Measurements from ENCODE around the gene SETD3. TPM values are rescaled to one million over a fixed set of nuclear protein-coding genes. Genes with fewer than 3 reads are reported as not detected.

SETD3 gene
- 27.8 TPM for polyA plus RNA-seq

GRCh38 chr14:99479906-99480869, at the start of gene SETD3:
Gene SETD3 (minus strand): TSS chr14:99480859. CDS start chr14:99465805, 15,054 bp downstream.
- H3K27me3 Mint-ChIP-seq: no peaks in the 10 kb centered on the region
- no peaks in the 10 kb centered on the region for H3K9me3 Mint-ChIP-seq
- peaks cover 2% of the 10 kb centered on the region for H3K36me3 Mint-ChIP-seq
- H3K4me3 Mint-ChIP-seq: peak within 1 kb of the TSS; percentile 96 to 100 (median 98)
- peaks cover 29 to 47% (median 46%) of the 10 kb centered on the region in 3 donors for H3K4me1 Mint-ChIP-seq
- peak within 1 kb of the TSS; percentile 96 to 98 (median 96) for H3K27ac Mint-ChIP-seq

DNA sequence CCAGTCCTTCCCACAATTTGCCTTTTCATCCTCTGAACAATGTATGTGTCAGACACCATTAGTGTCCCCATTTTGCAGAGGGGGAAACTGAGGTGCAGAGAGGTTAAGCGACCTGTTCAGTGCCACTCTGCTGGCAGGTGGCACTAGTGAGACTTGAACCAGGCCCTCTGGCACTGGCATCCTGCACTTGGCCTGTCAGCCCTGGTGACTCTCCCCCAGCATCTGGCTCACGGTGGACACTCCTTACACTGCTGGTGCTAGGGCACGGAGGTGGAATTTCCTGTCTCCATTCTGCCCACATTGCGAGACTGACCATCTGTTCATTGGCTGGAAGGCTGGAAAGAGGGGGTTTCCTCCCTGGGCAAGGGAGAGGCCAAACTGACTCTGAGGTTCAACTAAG, 49.2 kb upstream of the SETD3 start:
- Mint-ChIP-seq H3K4me1 (peaks cover 0 to 2% (median 0%) of the 10 kb centered on the region in 3 donors), H3K27me3 (no peaks in the 10 kb centered on the region), H3K9me3 (no peaks in the 10 kb centered on the region), H3K36me3 (peaks cover 2% of the 10 kb centered on the region), H3K4me3 (no peak overlapping the region), H3K27ac (no peak overlapping the region)

GRCh38 chr14:99527427-99528076, 46.9 kb upstream of the SETD3 start:
- Mint-ChIP-seq H3K27me3 (no peaks in the 10 kb centered on the region), H3K4me1 (peaks cover 0 to 2% (median 0%) of the 10 kb centered on the region in 3 donors), H3K36me3 (peaks cover 2% of the 10 kb centered on the region), H3K9me3 (no peaks in the 10 kb centered on the region), H3K27ac (no peak overlapping the region), H3K4me3 (no peak overlapping the region)

DNA sequence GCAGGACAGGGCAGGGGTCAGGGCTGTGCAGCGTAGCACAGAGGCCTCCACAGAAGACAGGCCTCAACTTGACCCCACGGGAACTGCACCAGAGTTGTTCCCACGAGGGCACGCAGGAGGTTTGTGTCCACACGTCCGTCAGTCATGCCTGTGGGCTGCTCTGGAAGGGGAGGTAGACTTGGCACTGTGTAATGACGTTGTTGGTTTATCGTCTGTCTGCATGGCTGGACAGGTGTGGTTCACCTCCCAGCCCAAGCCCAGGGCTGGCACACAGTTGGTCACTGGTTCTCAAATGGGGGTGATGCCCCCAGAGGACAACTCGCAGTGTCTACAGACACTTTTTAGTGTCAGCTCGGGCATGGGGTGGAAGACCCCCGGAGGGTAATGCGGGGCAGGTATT, 46.4 kb upstream of the SETD3 start:
- no peaks in the 10 kb centered on the region for H3K27me3 Mint-ChIP-seq
- H3K27ac Mint-ChIP-seq: no peak overlapping the region
- no peak overlapping the region for H3K4me3 Mint-ChIP-seq
- H3K4me1 Mint-ChIP-seq: peaks cover 0 to 2% (median 0%) of the 10 kb centered on the region in 3 donors
- peaks cover 2% of the 10 kb centered on the region for H3K36me3 Mint-ChIP-seq
- H3K9me3 Mint-ChIP-seq: no peaks in the 10 kb centered on the region

DNA sequence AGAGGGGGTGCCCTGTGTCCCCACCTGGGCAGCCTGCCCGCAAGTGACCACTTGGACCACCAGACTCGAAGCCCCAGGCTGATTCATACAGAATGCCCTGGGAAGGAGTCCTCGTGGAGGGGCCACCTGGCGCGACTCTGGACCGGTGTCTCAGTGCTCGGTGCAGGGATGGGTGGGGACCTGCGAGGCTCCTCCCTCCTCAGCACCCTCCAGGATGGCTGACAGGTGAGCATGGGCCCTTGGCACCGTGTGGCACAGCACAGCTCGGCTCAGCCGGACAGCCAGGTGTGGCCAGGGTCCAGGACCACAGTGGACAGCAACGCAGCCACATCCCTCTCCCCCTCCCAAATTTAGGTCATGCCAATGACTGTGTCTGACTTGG, 45.0 kb upstream of the SETD3 start:
- H3K9me3 Mint-ChIP-seq: no peaks in the 10 kb centered on the region
- H3K27ac Mint-ChIP-seq: no peak overlapping the region
- H3K4me1 Mint-ChIP-seq: peaks cover 0 to 2% (median 0%) of the 10 kb centered on the region in 3 donors
- H3K36me3 Mint-ChIP-seq: no peaks in the 10 kb centered on the region
- H3K27me3 Mint-ChIP-seq: no peaks in the 10 kb centered on the region
- H3K4me3 Mint-ChIP-seq: no peak overlapping the region

DNA sequence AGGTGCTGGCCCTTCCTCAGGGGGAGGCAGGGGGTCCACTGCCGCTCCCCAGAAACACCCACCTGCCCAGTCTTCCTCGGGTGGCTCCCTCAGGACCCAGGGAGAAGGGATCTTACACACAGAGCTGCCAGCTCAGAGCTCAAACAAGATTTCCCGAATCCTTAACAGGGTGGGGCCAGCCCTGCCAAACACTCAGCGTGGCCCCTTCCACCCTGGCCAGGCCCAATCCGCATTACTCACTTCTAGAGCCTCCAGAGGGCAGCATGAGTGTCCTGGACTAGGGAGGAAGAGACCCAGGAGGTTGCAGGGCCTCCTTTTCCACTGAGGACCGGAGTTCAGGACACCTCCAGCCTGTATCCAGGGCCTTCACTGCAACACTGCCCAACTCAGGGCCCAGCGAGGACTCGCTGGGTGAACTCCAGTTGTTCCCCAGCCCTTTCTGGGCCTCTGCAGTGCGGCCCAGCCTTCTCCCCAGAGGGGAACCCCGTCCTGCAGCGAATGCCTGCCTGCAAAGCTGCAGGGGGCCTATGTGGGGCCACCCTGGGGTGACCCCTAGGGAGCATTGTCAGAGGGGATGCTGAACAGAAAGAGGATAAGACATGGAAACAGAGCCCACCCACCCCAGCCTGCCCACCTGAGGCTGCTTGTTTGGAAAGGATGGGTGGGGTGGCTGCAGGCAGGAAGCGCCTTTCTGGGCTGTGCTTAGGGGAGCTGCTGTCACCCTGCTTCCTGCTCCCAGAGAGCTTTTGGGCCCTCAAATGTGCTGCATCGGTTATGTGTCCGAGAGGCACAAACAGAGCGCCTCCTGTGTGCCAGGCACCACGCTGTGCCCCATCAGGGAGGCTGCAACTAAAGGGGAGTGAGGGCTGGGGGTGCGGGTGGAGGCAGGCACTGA, 44.4 kb upstream of the SETD3 start:
- Mint-ChIP-seq H3K4me1 (peaks cover 0 to 2% (median 0%) of the 10 kb centered on the region in 3 donors), H3K27ac (no peak overlapping the region), H3K36me3 (no peaks in the 10 kb centered on the region), H3K27me3 (no peaks in the 10 kb centered on the region), H3K9me3 (no peaks in the 10 kb centered on the region), H3K4me3 (peak overlapping the region in 1 of 4 donors; percentile 28)

DNA sequence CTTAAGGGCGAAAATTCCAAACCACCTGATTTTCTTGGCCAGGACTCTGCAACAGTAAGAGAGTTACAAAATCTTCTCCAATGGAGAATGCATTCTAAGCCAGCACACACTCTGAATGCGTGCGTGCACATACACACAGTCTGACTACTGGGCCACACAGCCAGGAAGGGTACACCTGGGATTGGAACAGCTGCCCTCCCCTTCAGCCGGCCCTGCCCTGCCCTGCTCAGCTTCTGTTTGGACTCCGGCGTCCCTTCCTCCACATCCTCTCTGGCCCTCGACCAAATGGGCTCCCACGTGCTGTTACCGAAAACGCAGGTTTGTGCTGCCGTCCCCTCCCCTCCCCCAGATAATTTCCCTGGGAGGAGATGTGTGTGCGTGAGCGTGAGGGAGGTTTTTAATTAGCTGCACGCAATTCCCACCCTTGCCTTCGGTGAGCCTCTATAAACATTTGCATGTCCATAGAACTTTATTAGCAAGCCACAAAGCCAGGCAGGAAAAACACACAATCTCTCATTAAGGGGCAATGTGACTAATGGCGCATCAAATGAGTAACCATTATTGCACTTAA, 43.5 kb upstream of the SETD3 start:
- Mint-ChIP-seq H3K27ac (no peak overlapping the region), H3K4me3 (no peak overlapping the region), H3K4me1 (peaks cover 0 to 2% (median 0%) of the 10 kb centered on the region in 3 donors), H3K27me3 (no peaks in the 10 kb centered on the region), H3K9me3 (no peaks in the 10 kb centered on the region), H3K36me3 (no peaks in the 10 kb centered on the region)

DNA sequence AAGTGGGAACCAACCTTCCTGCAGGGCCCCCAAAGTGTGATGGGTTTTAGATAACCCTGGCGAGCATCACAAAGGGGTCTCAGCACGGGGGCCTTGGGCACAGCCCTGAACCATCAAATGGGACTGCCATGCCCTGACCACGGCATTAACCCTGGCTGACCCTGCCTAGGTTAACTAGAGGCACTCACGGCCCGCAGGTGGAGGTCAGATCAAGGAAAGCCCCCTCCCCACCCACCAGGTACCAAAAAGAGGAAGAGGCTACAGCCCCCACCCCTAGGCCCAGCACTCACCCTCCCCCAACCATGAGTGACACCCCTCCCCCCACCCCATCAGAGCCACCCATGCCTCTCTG, 43.0 kb upstream of the SETD3 start:
- Mint-ChIP-seq H3K9me3 (no peaks in the 10 kb centered on the region), H3K36me3 (no peaks in the 10 kb centered on the region), H3K27me3 (no peaks in the 10 kb centered on the region), H3K4me1 (peaks cover 0 to 2% (median 0%) of the 10 kb centered on the region in 3 donors), H3K4me3 (no peak overlapping the region), H3K27ac (no peak overlapping the region)

GRCh38 chr14:99522934-99523703, 42.5 kb upstream of the SETD3 start:
- H3K4me1 Mint-ChIP-seq: peaks cover 0 to 2% (median 0%) of the 10 kb centered on the region in 3 donors
- no peak overlapping the region for H3K27ac Mint-ChIP-seq

GRCh38 chr14:99522457-99522891, 41.8 kb upstream of the SETD3 start:
- Mint-ChIP-seq H3K36me3 (no peaks in the 10 kb centered on the region), H3K27me3 (no peaks in the 10 kb centered on the region), H3K4me3 (no peak overlapping the region), H3K27ac (no peak overlapping the region), H3K4me1 (peaks cover 0 to 2% (median 0%) of the 10 kb centered on the region in 3 donors), H3K9me3 (no peaks in the 10 kb centered on the region)

More at GRCh38 chr14:99522934-99523703, 42.5 kb upstream of the SETD3 start:
- H3K4me3 Mint-ChIP-seq: no peak overlapping the region
- H3K36me3 Mint-ChIP-seq: no peaks in the 10 kb centered on the region
- H3K9me3 Mint-ChIP-seq: no peaks in the 10 kb centered on the region
- no peaks in the 10 kb centered on the region for H3K27me3 Mint-ChIP-seq

DNA sequence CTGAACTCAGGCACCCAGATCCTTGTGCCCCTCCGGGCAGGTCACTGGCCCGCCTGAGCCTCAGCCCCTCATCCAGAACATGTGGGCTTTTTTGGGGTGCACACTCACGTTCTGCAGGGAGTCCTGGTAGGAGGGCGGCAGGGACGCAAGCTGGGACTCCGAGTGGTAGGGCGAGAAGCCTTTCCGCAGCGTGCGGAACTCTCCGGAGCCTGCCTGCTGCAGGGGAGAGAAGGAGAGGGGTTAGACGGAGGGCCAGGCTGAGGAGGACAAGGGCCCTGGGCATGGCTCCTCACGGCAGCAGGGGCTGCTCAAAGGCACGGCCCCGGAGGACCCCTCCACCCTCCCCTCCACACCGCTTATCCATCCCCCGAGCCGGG, 41.4 kb upstream of the SETD3 start:
- H3K9me3 Mint-ChIP-seq: no peaks in the 10 kb centered on the region
- H3K27me3 Mint-ChIP-seq: no peaks in the 10 kb centered on the region
- H3K27ac Mint-ChIP-seq: no peak overlapping the region
- H3K36me3 Mint-ChIP-seq: no peaks in the 10 kb centered on the region
- H3K4me1 Mint-ChIP-seq: peaks cover 0 to 2% (median 0%) of the 10 kb centered on the region in 3 donors
- no peak overlapping the region for H3K4me3 Mint-ChIP-seq

DNA sequence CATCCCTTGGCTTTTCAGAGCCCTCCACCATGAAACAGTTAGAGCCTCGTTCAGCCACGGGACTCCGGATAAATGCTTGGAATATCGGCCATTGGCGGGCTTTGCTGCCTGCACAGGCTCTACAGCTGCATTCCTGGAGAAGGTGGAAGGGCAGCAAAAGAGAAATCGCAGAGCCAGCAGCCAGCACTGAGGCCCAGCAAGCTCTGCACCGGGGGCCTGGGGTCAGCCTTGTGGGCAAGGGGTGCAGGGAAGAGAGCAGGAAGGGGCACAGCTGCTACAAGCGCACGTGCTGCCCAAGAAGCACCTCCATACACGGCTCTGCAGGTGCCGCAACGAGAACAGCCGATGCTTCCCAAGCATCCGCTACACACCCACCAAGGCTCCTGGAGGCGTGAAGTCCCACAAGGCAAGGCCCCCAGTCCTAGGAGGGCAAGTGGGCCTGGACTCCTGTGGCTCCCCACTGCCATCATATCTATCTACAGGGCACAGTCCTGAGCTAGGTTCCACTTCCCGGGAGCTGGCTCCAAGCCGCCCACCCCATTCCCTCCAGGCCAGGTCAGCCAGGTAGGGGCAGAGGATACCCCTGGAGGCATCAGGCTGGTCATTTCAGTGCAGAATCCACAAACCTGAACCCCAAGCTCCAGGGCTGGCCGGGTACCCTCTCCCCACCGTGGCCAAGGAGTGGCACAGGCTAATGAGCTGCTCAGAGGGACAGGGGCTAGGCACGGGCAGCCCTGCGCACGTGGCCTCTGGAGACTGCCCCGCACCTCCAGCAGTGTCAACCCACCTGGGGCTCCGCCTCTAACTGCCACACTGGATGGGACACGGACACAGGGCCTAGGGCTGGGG, 40.7 kb upstream of the SETD3 start:
- H3K27ac Mint-ChIP-seq: peak overlapping the region in 2 of 3 donors; percentile 67 to 96
- no peak overlapping the region for H3K4me3 Mint-ChIP-seq
- H3K4me1 Mint-ChIP-seq: peaks cover 0 to 2% (median 0%) of the 10 kb centered on the region in 3 donors
- no peaks in the 10 kb centered on the region for H3K9me3 Mint-ChIP-seq
- H3K27me3 Mint-ChIP-seq: no peaks in the 10 kb centered on the region
- no peaks in the 10 kb centered on the region for H3K36me3 Mint-ChIP-seq

- H3K9me3 Mint-ChIP-seq: no peaks in the 10 kb centered on the region
- H3K4me1 Mint-ChIP-seq: peaks cover 0 to 2% (median 0%) of the 10 kb centered on the region in 3 donors
- no peak overlapping the region for H3K4me3 Mint-ChIP-seq
- H3K27ac Mint-ChIP-seq: peak overlapping the region in 2 of 3 donors; percentile 67 to 96
- H3K36me3 Mint-ChIP-seq: no peaks in the 10 kb centered on the region
- no peaks in the 10 kb centered on the region for H3K27me3 Mint-ChIP-seq
Measured at GRCh38 chr14:99520571-99521081, 40.0 kb upstream of the SETD3 start.
